GM23248 (cell line): ENCODE measurements around the gene KIF1B. TPM values are rescaled to one million over a fixed set of nuclear protein-coding genes. Genes with fewer than 3 reads are reported as not detected.
A peak's percentile ranks its signal among the peaks of the same experiment; 100 is the strongest.

Experiments used
- DNase-seq: peaks from one replicate; pipeline ENCODE4 v3.0.0-alpha.2; 2015
- H2AFZ ChIP-seq: fragments of 200-600 bp; sonication (generic); 2 replicates; pipeline ENCODE4 v1.6.1; 2016; ENCODE audit warnings: antibody characterized with exemption
- H3F3A ChIP-seq: fragments of 200-600 bp; sonication (generic); 2 replicates; pipeline ENCODE4 v1.6.1; 2016; ENCODE audit warnings: mild to moderate bottlenecking, antibody characterized with exemption, mixed run types; ENCODE audit not compliant: insufficient read depth
- H3K27ac ChIP-seq: fragments of 200-600 bp; sonication (generic); 2 replicates; pipeline ENCODE4 v1.5.1; 2016; ENCODE audit warnings: mild to moderate bottlenecking
- H3K27me3 ChIP-seq: fragments of 200-600 bp; sonication (generic); replicated peaks from 2 replicates; pipeline ENCODE4 v1.6.1; 2016; ENCODE audit warnings: mild to moderate bottlenecking; ENCODE audit not compliant: insufficient read depth
- H3K36me3 ChIP-seq: fragments of 200-600 bp; sonication (generic); 2 replicates; pipeline ENCODE4 v1.6.1; 2016; ENCODE audit warnings: low read depth, mild to moderate bottlenecking
- H3K4me1 ChIP-seq: fragments of 200-600 bp; sonication (generic); 2 replicates; pipeline ENCODE4 v1.6.1; 2016; ENCODE audit warnings: mild to moderate bottlenecking; ENCODE audit not compliant: insufficient read depth
- H3K4me2 ChIP-seq: fragments of 200-600 bp; sonication (generic); one replicate; pipeline ENCODE4 v1.6.1; 2016; ENCODE audit warnings: mild to moderate bottlenecking; ENCODE audit not compliant: unreplicated experiment
- H3K4me3 ChIP-seq: fragments of 200-600 bp; sonication (generic); 2 replicates; pipeline ENCODE4 v1.5.1; 2016; ENCODE audit warnings: mild to moderate bottlenecking
- H3K79me2 ChIP-seq: fragments of 200-600 bp; sonication (generic); 2 replicates; pipeline ENCODE4 v1.6.1; 2016; ENCODE audit warnings: mild to moderate bottlenecking; ENCODE audit not compliant: insufficient read depth
- H3K9ac ChIP-seq: fragments of 200-600 bp; sonication (generic); 2 replicates; pipeline ENCODE4 v1.6.1; 2016; ENCODE audit warnings: mild to moderate bottlenecking
- H3K9me2 ChIP-seq: fragments of 200-600 bp; sonication (generic); 2 replicates; pipeline ENCODE4 v1.6.1; 2016; ENCODE audit warnings: mixed run types, mild to moderate bottlenecking, moderate library complexity; ENCODE audit not compliant: insufficient read depth
- H3K9me3 ChIP-seq: fragments of 200-600 bp; sonication (generic); one replicate; pipeline ENCODE4 v1.6.1; 2017; ENCODE audit warnings: low read depth
- H4K20me1 ChIP-seq: fragments of 200-600 bp; sonication (generic); 2 replicates; pipeline ENCODE4 v1.6.0; 2016; ENCODE audit not compliant: insufficient read depth
- EZH2 ChIP-seq: fragments of 200-600 bp; sonication (generic); IDR thresholded peaks from 2 replicates; pipeline ENCODE4 v1.6.1; 2018; ENCODE audit warnings: antibody characterized with exemption, mild to moderate bottlenecking; ENCODE audit not compliant: insufficient read depth, poor library complexity, severe bottlenecking
- EZH2phosphoT487 ChIP-seq: fragments of 200-600 bp; sonication (generic); IDR thresholded peaks from 2 replicates; pipeline ENCODE4 v1.6.1; 2018; ENCODE audit warnings: antibody characterized with exemption, moderate library complexity, mild to moderate bottlenecking, low read depth; ENCODE audit not compliant: insufficient read depth
- WGBS, 2 experiments: methylation state at CpG; one replicate each; pipeline ENCODE4 v1.1.6; 2015 to 2017; ENCODE audit warnings: low lambda C conversion rate in 2 of 2, low coverage in 1 of 2; ENCODE audit errors: missing lambda C conversion rate in 2 of 2; 5-methylcytosine and 5-hydroxymethylcytosine counted together
- in situ Hi-C: fragments of 300-500 bp; cut with MboI; formaldehyde crosslinking; loops from 2 replicates; pipeline ENCODE4 v1.15.0; 2020
- polyA plus RNA-seq: library from polyadenylated mRNA; unstranded; fragments of >200 nt; fragmentation: Nextera tagmentation; extraction: Ambion mirVana; gene quantifications from 2 replicates; pipeline ENCODE4 v1.2.1, GENCODE V29; 2016
- total RNA-seq: library from RNA; depleted of rRNA; stranded (reverse); fragments of >200 nt; shearing (Covaris generic); gene quantifications from 2 replicates; pipeline ENCODE4 v1.2.3, GENCODE V29; 2014

KIF1B gene
- total and polyA plus RNA-seq, 2 experiments from 2014 or later = 14.8 to 24.8 TPM

- 81 to 85% methylated on average over 3 of the region's 3 CpGs for WGBS, 2 experiments
- peaks cover 21% of the 10 kb centered on the region for H3K79me2 ChIP-seq
- TF ChIP-seq EZH2phosphoT487 = no peak
- no peak for TF ChIP-seq EZH2
Measured at GRCh38 chr1:10396870-10397269, 186.5 kb downstream of the KIF1B start.

GRCh38 chr1:10398278-10398733, 187.9 kb downstream of the KIF1B start:
- H3K4me1 ChIP-seq = peaks cover 30% of the 10 kb centered on the region
- peaks cover 24% of the 10 kb centered on the region for H3K79me2 ChIP-seq
- peak overlapping the region; percentile 47 for H3K27ac ChIP-seq
- no peaks in the 10 kb centered on the region for H3K9me2 ChIP-seq
- H3K9ac ChIP-seq = peak overlapping the region; percentile 74
- no peaks in the 10 kb centered on the region for H3K36me3 ChIP-seq
- H2AFZ ChIP-seq = peak overlapping the region; percentile 95
- H3K9me3 ChIP-seq = no peaks in the 10 kb centered on the region
- no peaks in the 10 kb centered on the region for H4K20me1 ChIP-seq
- in situ Hi-C loops = no loop called here
- H3K27me3 ChIP-seq = no peaks in the 10 kb centered on the region
- 1% methylated on average over 26 to 33 of the region's 34 CpGs for WGBS, 2 experiments
- peaks cover 23% of the 10 kb centered on the region for H3F3A ChIP-seq
- DNase-seq = no peak
- H3K4me2 ChIP-seq = peak overlapping the region; percentile 90
- TF ChIP-seq EZH2phosphoT487 (no peak), EZH2 (no peak)
- peak overlapping the region; percentile 83 for H3K4me3 ChIP-seq

More at GRCh38 chr1:10396870-10397269, 186.5 kb downstream of the KIF1B start:
- no peak overlapping the region for H2AFZ ChIP-seq
- H3K4me1 ChIP-seq = peaks cover 24% of the 10 kb centered on the region
- no peaks in the 10 kb centered on the region for H3K9me3 ChIP-seq
- no peak for DNase-seq
- H3K27me3 ChIP-seq = no peaks in the 10 kb centered on the region
- H3K9ac ChIP-seq = no peak overlapping the region
- no peak overlapping the region for H3K27ac ChIP-seq
- no peak overlapping the region for H3K4me3 ChIP-seq
- no peaks in the 10 kb centered on the region for H3K9me2 ChIP-seq
- in situ Hi-C loops = no loop called here
- H3K36me3 ChIP-seq = no peaks in the 10 kb centered on the region
- peaks cover 16% of the 10 kb centered on the region for H3F3A ChIP-seq
- H4K20me1 ChIP-seq = no peaks in the 10 kb centered on the region
- no peak overlapping the region for H3K4me2 ChIP-seq

GRCh38 chr1:10398734-10399443, 188.5 kb downstream of the KIF1B start, which contains the start of gene PGD:
Gene PGD (plus strand): TSS chr1:10399064. CDS start chr1:10399118, 54 bp downstream.
- no peaks in the 10 kb centered on the region for H3K9me3 ChIP-seq
- H3K27me3 ChIP-seq = no peaks in the 10 kb centered on the region
- H3K36me3 ChIP-seq = no peaks in the 10 kb centered on the region
- H3K4me3 ChIP-seq = peak within 1 kb of the TSS; percentile 83
- WGBS, 2 experiments = 1% methylated on average over 46 to 55 of the region's 76 CpGs
- H3K4me1 ChIP-seq = peaks cover 35% of the 10 kb centered on the region
- H3K9ac ChIP-seq = peak within 1 kb of the TSS; percentile 80
- peaks cover 27% of the 10 kb centered on the region for H3F3A ChIP-seq
- peak within 1 kb of the TSS; percentile 93 for H3K4me2 ChIP-seq
- peak; percentile 100 for DNase-seq
- peak within 1 kb of the TSS; percentile 95 for H2AFZ ChIP-seq
- H4K20me1 ChIP-seq = no peaks in the 10 kb centered on the region
- no peaks in the 10 kb centered on the region for H3K9me2 ChIP-seq
- TF ChIP-seq EZH2phosphoT487 (no peak), EZH2 (no peak)
- in situ Hi-C loops = no loop called here
- peaks cover 24% of the 10 kb centered on the region for H3K79me2 ChIP-seq
- H3K27ac ChIP-seq = peak within 1 kb of the TSS; percentile 57

- peak; percentile 85 for DNase-seq
- Histone ChIP-seq H3K9ac (peak overlapping the region; percentile 80), H3K27me3 (no peaks in the 10 kb centered on the region), H3F3A (peaks cover 27% of the 10 kb centered on the region), H4K20me1 (no peaks in the 10 kb centered on the region), H3K9me3 (no peaks in the 10 kb centered on the region), H3K9me2 (no peaks in the 10 kb centered on the region), H3K4me3 (peak overlapping the region; percentile 83), H2AFZ (peak overlapping the region; percentile 77), H3K27ac (peak overlapping the region; percentile 57), H3K4me1 (peaks cover 38% of the 10 kb centered on the region), H3K4me2 (peak overlapping the region; percentile 93), H3K79me2 (peaks cover 24% of the 10 kb centered on the region), H3K36me3 (peaks cover 5% of the 10 kb centered on the region; the same call in 1 of the 2 replicates)
- WGBS, 2 experiments = 1% methylated on average over 41 to 42 of the region's 42 CpGs
- in situ Hi-C loops = no loop called here
- TF ChIP-seq EZH2 = no peak
- TF ChIP-seq EZH2phosphoT487 = no peak
Measured at GRCh38 chr1:10399444-10399941, 189.1 kb downstream of the KIF1B start.
